HepG2 (cell line): ENCODE results near the gene HS3ST4. TPM values are rescaled to one million over a fixed set of nuclear protein-coding genes. Genes with fewer than 3 reads are reported as not detected.

ENCODE experiments used
- ATAC-seq: fragments of 200-7000 bp; cut with Tn5 transposase; 3 replicates; pipeline ENCODE4 v1.9.1; 2020; ENCODE audit warnings: mild to moderate bottlenecking, moderate library complexity
- BruUV-seq: library from RNA; stranded (reverse); fragments of 400-500 nt; replicated peaks from 2 replicates; lab custom pipeline; 2021; lab: Mats Ljungman, UMichigan
- CTCF ChIA-PET: fragments of 300-600 bp; formaldehyde crosslinking; extraction: SDS; loops from one replicate; lab custom pipeline; 2021; ENCODE audit warnings: low total read pairs, inconsistent platforms, low intra/inter-chr PET ratio; lab: Yijun Ruan, JAX
- POLR2A ChIA-PET: fragments of 350-600 bp; sonication (Branson Sonifier 250); formaldehyde crosslinking; loops from one replicate; lab custom pipeline; 2020; ENCODE audit warnings: antibody characterized with exemption, inconsistent platforms; lab: Yijun Ruan, JAX
- DNase-seq: peaks from one replicate; pipeline ENCODE4 v3.0.0-alpha.2; 2015; ENCODE audit warnings: low spot score
- FAIRE-seq: peaks from 3 replicates; lab custom pipeline; 2011; peaks lifted over from hg19 to GRCh38; lab: Jason Lieb, UNC
- H2AFZ ChIP-seq: one replicate; pipeline ENCODE4 v1.6.1; 2011; ENCODE audit warnings: low read length, inconsistent platforms
- H3K27ac ChIP-seq: fragments of 300-600 bp; 3 replicates; pipeline ENCODE4 v1.8.0; 2011; ENCODE audit warnings: mixed run types, mild to moderate bottlenecking, mixed read lengths, low read length, inconsistent platforms; ENCODE audit not compliant: insufficient read depth; ENCODE audit errors: extremely low read length
- H3K27me3 ChIP-seq, 2 experiments: fragments of 200-600 bp in 1 of 2; 2 replicates in 1 of 2; 3 replicates in 1 of 2; pipeline versions ENCODE4 v1.6.0 to v1.8.0; 2011; ENCODE audit warnings: low read length in 2 of 2, mild to moderate bottlenecking in 2 of 2, moderate library complexity in 2 of 2, inconsistent platforms in 1 of 2; ENCODE audit not compliant: insufficient read depth in 2 of 2, control insufficient read depth in 1 of 2
- H3K36me3 ChIP-seq, 2 experiments: fragments of 200-600 bp in 1 of 2; replicated peaks in 1 of 2; 2 replicates in 1 of 2; 3 replicates in 1 of 2; pipeline versions ENCODE4 v1.5.1 to v1.8.0; 2011; ENCODE audit warnings: low read length in 2 of 2, inconsistent platforms in 1 of 2; ENCODE audit not compliant: insufficient read depth in 2 of 2, control insufficient read depth in 1 of 2
- H3K4me1 ChIP-seq: 2 replicates; pipeline ENCODE4 v1.5.1; 2012; ENCODE audit warnings: low read length, inconsistent platforms; ENCODE audit not compliant: insufficient read depth
- H3K4me2 ChIP-seq: 2 replicates; pipeline ENCODE4 v1.6.0; 2011; ENCODE audit warnings: low read depth, low read length, inconsistent platforms
- H3K4me3 ChIP-seq, 3 experiments: fragments of 200-600 bp in 1 of 3; sonication (generic), shearing (Covaris generic) in 1 of 3; replicated peaks in 1 of 3; 2 replicates each; pipeline ENCODE4 v1.5.1; 2011 to 2016; ENCODE audit warnings: low read length in 3 of 3, inconsistent platforms in 2 of 3, low read depth in 2 of 3, mild to moderate bottlenecking in 2 of 3, control low read depth in 1 of 3, mixed read lengths in 1 of 3; ENCODE audit not compliant: insufficient read depth in 1 of 3
- H3K79me2 ChIP-seq: one replicate; pipeline ENCODE4 v1.6.1; 2011; ENCODE audit warnings: low read length, inconsistent platforms; ENCODE audit not compliant: insufficient read depth
- H3K9ac ChIP-seq: 2 replicates; pipeline ENCODE4 v1.6.0; 2011; ENCODE audit warnings: mild to moderate bottlenecking, low read depth, low read length, inconsistent platforms; ENCODE audit not compliant: insufficient read depth
- H3K9me3 ChIP-seq: 2 replicates; pipeline ENCODE4 v1.5.1; 2012; ENCODE audit warnings: mild to moderate bottlenecking, low read length
- H4K20me1 ChIP-seq: 2 replicates; pipeline ENCODE4 v1.6.0; 2011; ENCODE audit warnings: inconsistent platforms, mild to moderate bottlenecking, low read length, moderate library complexity; ENCODE audit not compliant: insufficient read depth
- ADNP ChIP-seq: sonication (generic); formaldehyde crosslinking; IDR thresholded peaks from 2 replicates; pipeline ENCODE4 v1.4.0; 2020; ENCODE audit warnings: missing genetic modification reagents
- CREB1 ChIP-seq, 2 experiments: fragments of 450-650 bp in 1 of 2; IDR thresholded peaks; 2 replicates each; pipeline ENCODE4 v1.6.1; 2016 to 2017; ENCODE audit warnings: control low read depth in 1 of 2, mild to moderate bottlenecking in 1 of 2, missing compliant biosample characterization in 1 of 2, missing genetic modification characterization in 1 of 2
- FOXA1 ChIP-seq, 2 experiments: fragments of 450-650 bp in 1 of 2; sonication (generic) in 1 of 2; formaldehyde crosslinking in 1 of 2; IDR thresholded peaks; 2 replicates each; pipeline versions ENCODE4 v1.4.0 to v1.6.1; 2016 to 2020; ENCODE audit warnings: missing genetic modification reagents in 1 of 2
- IKZF1 ChIP-seq: fragments of 450-650 bp; IDR thresholded peaks from 2 replicates; pipeline ENCODE4 v1.7.1; 2016
- NBN ChIP-seq: fragments of 450-650 bp; conservative IDR thresholded peaks from 2 replicates; pipeline ENCODE4 v1.6.1; 2017
- PLRG1 ChIP-seq: fragments of 450-650 bp; conservative IDR thresholded peaks from 2 replicates; pipeline ENCODE4 v1.6.1; 2016
- SMC3 ChIP-seq: IDR thresholded peaks from 2 replicates; pipeline ENCODE4 v1.6.1; 2011; ENCODE audit warnings: low read length, improper control_type of control experiment
- ZNF326 ChIP-seq: sonication (generic); formaldehyde crosslinking; IDR thresholded peaks from 2 replicates; pipeline ENCODE4 v1.4.0; 2020; ENCODE audit warnings: missing genetic modification reagents, borderline replicate concordance
- ZNF720 ChIP-seq: sonication (generic); formaldehyde crosslinking; IDR thresholded peaks from 2 replicates; pipeline ENCODE4 v1.4.0; 2020; ENCODE audit warnings: missing genetic modification reagents
- ZNF740 ChIP-seq: sonication (generic); formaldehyde crosslinking; IDR thresholded peaks from 2 replicates; pipeline ENCODE4 v1.4.0; 2020; ENCODE audit warnings: missing genetic modification reagents
- ZNF780A ChIP-seq: sonication (generic); formaldehyde crosslinking; IDR thresholded peaks from 2 replicates; pipeline ENCODE4 v1.8.0; 2022; ENCODE audit warnings: mild to moderate bottlenecking, missing genetic modification reagents, moderate library complexity
- ZNF878 ChIP-seq: sonication (generic); formaldehyde crosslinking; IDR thresholded peaks from 2 replicates; pipeline ENCODE4 v1.8.1; 2023; ENCODE audit warnings: mild to moderate bottlenecking, missing genetic modification reagents, moderate library complexity
- WGBS: methylation state at CpG from one replicate; pipeline ENCODE4 v1.1.6; 2017; ENCODE audit warnings: low lambda C conversion rate; 5-methylcytosine and 5-hydroxymethylcytosine counted together
- in situ Hi-C: cut with HindIII; loops from 2 replicates; pipeline ENCODE4 v1.10.0; 2017; ENCODE audit warnings: low pct_unique_long_range_greater_than_20kb; ENCODE audit not compliant: extremely low pct_ligation_motif_present
- intact Hi-C: fragments of 100-400 bp; cut with micrococcal nuclease; formaldehyde crosslinking; loops from one replicate; pipeline ENCODE4 v1.10.0; 2022; ENCODE audit not compliant: unreplicated experiment
- polyA plus RNA-seq, 8 experiments: library from polyadenylated mRNA; depleted of rRNA in 3 of 8; stranded (reverse) in 7 of 8; unstranded in 1 of 8; fragments of >200 nt; fragmentation: Illumina TruSeq in 4 of 8; extraction: Trizol in 4 of 8; gene quantifications; 2 replicates each; pipeline versions ENCODE4 v1.2.1 to v1.2.3, GENCODE V29; 2011 to 2016; ENCODE audit warnings: low read depth in 4 of 8, missing spikeins in 1 of 8, mixed read lengths in 1 of 8; ENCODE audit not compliant: insufficient read depth in 1 of 8
- total RNA-seq, 5 experiments: library from RNA; depleted of rRNA; stranded (reverse); fragments of >200 nt; fragmentation: Illumina TruSeq; extraction: Trizol; gene quantifications; 2 replicates each; pipeline ENCODE4 v1.2.3, GENCODE V29; 2016; ENCODE audit warnings: low read depth in 1 of 5
- TF ChIP-seq, protein P1 (sequence below): sonication (generic); formaldehyde crosslinking; IDR thresholded peaks from 2 replicates; pipeline ENCODE4 v1.8.0; 2022; ENCODE audit warnings: mild to moderate bottlenecking, missing genetic modification reagents
- TF ChIP-seq, protein P2 (sequence below): sonication (generic); formaldehyde crosslinking; IDR thresholded peaks from 2 replicates; pipeline ENCODE4 v1.4.0; 2020; ENCODE audit warnings: missing genetic modification reagents, borderline replicate concordance

The HS3ST4 gene
- total and polyA plus RNA-seq, 2 of the 13 experiments (the other 11 are each of a cell fraction or from before 2014, with no cell fraction given) = not detected

DNA sequence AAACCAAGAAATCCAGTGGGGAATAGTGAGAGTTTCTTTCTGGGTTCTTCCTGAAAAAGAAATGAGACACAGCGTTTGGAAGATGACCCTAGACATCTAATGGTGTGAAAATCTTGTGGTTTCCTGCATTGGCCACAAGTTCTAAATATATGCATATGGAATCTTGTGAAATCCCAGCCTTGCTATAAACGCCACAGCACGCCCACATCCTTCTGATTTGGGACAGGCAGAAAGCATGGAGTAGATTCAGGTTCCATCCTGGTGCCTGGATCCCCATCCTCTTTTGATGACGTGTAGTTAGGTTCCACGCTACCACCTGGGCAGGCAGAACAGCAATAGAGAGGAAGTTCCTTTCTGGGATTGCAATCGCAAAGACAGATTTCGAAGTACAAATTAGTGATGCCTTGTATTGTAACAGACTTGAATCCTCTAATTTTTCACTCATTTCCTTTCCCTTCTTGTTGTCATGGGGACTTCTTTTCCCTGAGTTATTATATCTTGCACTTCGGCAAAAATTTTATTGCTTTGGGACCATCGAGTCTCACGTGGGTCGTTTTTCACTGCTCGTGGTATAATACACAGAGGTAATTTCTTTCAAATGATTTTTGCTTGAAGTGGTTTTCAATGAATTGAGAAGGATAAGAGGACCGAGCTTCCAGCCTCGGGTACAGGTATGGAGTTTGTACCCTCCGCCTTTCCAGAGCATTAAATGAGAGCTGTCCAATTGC lies 37.6 kb downstream of the HS3ST4 start:
- Histone ChIP-seq H3K4me3 (no peak overlapping the region), H3K4me1 (no peaks in the 10 kb centered on the region), H3K4me2 (no peak overlapping the region), H3K79me2 (no peaks in the 10 kb centered on the region), H3K9me3 (no peaks in the 10 kb centered on the region), H2AFZ (no peak overlapping the region), H3K27me3 (peaks cover 0 to 3% of the 10 kb centered on the region in 2 experiments; a peak in 1 of 5 replicates), H3K36me3 (no peaks in the 10 kb centered on the region)
- 14% methylated on average over 15 of the region's 15 CpGs for WGBS
- ChIA-PET POLR2A (no interaction called here), CTCF (no interaction called here)
- no TSS peak for BruUV-seq
- no peak for DNase-seq
- in situ Hi-C loops = no loop called here
- TF ChIP-seq, protein P1, sequence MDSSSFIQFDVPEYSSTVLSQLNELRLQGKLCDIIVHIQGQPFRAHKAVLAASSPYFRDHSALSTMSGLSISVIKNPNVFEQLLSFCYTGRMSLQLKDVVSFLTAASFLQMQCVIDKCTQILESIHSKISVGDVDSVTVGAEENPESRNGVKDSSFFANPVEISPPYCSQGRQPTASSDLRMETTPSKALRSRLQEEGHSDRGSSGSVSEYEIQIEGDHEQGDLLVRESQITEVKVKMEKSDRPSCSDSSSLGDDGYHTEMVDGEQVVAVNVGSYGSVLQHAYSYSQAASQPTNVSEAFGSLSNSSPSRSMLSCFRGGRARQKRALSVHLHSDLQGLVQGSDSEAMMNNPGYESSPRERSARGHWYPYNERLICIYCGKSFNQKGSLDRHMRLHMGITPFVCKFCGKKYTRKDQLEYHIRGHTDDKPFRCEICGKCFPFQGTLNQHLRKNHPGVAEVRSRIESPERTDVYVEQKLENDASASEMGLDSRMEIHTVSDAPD (CRISPR knock-in tag) = no peak
- TF ChIP-seq CREB1 (IDR thresholded peaks at IDR 0.05) = peak; percentile 48
- TF ChIP-seq CREB1 (CRISPR knock-in tag; IDR thresholded peaks at IDR 0.05) = no peak
- TF ChIP-seq, all 625 proteins: peak for 1
- ATAC-seq (no peak), FAIRE-seq (no peak)
- no peak overlapping the region for H3K27ac ChIP-seq
- intact Hi-C loops = no loop called here
- H4K20me1 ChIP-seq = no peaks in the 10 kb centered on the region
- H3K9ac ChIP-seq = no peak overlapping the region

DNA sequence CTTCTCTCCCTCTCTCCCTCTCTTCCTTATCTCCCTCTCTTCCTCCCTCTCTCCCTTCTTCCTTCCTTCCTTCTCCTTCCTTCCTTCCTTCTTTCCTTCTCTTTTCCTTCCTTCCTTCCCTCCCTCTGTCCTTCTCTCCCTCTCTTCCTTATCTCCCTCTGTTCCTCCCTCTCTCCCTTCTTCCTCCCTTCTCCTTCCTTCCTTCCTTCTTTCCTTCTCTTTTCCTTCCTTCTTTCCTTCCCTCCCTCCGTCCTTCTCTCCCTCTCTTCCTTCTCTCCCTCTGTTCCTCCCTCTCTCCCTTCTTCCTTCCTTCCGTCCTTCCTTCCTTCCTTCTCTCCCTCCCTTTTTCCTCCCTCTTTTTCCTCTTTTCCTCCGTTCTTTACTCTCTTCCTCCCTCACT lies 38.6 kb downstream of the HS3ST4 start:
- H3K79me2 ChIP-seq = no peaks in the 10 kb centered on the region
- no peaks in the 10 kb centered on the region for H3K36me3 ChIP-seq
- no peak overlapping the region for H3K27ac ChIP-seq
- DNase-seq (no peak), ATAC-seq (no peak), FAIRE-seq (no peak)
- WGBS = 1% methylated on average over 3 of the region's 3 CpGs
- intact Hi-C loops = no loop called here
- in situ Hi-C loops = no loop called here
- CTCF ChIA-PET = no interaction called here
- no peak overlapping the region for H2AFZ ChIP-seq
- H3K4me2 ChIP-seq = no peak overlapping the region
- no peaks in the 10 kb centered on the region for H3K9me3 ChIP-seq
- H3K4me3 ChIP-seq = no peak overlapping the region
- no peaks in the 10 kb centered on the region for H3K4me1 ChIP-seq
- POLR2A ChIA-PET = no interaction called here
- H3K9ac ChIP-seq = no peak overlapping the region
- no peaks in the 10 kb centered on the region for H4K20me1 ChIP-seq
- peaks cover 0 to 3% of the 10 kb centered on the region in 2 experiments; a peak in 1 of 5 replicates for H3K27me3 ChIP-seq
- no TSS peak for BruUV-seq
- TF ChIP-seq IKZF1 (0 out of 2 replicates have a peak, but pooled peaks have one; percentile 42), NBN (0 out of 2 replicates have a peak, but pooled peaks have one; percentile 52), ZNF740 (no peak), ADNP (CRISPR knock-in tag) (no peak), PLRG1 (0 out of 2 replicates have a peak, but pooled peaks have one; percentile 30), ZNF720 (CRISPR knock-in tag) (no peak), ZNF878 (CRISPR knock-in tag) (no peak), ZNF326 (CRISPR knock-in tag) (no peak), ZNF780A (no peak), FOXA1 (IDR thresholded peaks at IDR 0.05) (peak; percentile 51), FOXA1 (CRISPR knock-in tag; IDR thresholded peaks at IDR 0.05) (no peak), SMC3 (no peak)
- TF ChIP-seq, protein P2, sequence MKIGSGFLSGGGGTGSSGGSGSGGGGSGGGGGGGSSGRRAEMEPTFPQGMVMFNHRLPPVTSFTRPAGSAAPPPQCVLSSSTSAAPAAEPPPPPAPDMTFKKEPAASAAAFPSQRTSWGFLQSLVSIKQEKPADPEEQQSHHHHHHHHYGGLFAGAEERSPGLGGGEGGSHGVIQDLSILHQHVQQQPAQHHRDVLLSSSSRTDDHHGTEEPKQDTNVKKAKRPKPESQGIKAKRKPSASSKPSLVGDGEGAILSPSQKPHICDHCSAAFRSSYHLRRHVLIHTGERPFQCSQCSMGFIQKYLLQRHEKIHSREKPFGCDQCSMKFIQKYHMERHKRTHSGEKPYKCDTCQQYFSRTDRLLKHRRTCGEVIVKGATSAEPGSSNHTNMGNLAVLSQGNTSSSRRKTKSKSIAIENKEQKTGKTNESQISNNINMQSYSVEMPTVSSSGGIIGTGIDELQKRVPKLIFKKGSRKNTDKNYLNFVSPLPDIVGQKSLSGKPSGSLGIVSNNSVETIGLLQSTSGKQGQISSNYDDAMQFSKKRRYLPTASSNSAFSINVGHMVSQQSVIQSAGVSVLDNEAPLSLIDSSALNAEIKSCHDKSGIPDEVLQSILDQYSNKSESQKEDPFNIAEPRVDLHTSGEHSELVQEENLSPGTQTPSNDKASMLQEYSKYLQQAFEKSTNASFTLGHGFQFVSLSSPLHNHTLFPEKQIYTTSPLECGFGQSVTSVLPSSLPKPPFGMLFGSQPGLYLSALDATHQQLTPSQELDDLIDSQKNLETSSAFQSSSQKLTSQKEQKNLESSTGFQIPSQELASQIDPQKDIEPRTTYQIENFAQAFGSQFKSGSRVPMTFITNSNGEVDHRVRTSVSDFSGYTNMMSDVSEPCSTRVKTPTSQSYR = no peak
